Measurements from ENCODE around the gene CRYZ.

- TF ChIP-seq TAF1 (IDR thresholded peaks at IDR 0.05; ENCODE audit: low read depth, low read length) (no peak), POLR2AphosphoS5 (IDR thresholded peaks at IDR 0.05; ENCODE audit: low read depth, low read length) (no peak), POLR2A (IDR thresholded peaks at IDR 0.05; ENCODE audit: low read depth, low read length) (no peak), POU2F2 (IDR thresholded peaks at IDR 0.05; ENCODE audit: low read depth, low read length) (no peak), SPI1 (IDR thresholded peaks at IDR 0.05; ENCODE audit: low read depth, low read length) (no peak), PAX5 (IDR thresholded peaks at IDR 0.05; ENCODE audit: insufficient read depth, low read length, severe bottlenecking) (no peak)
Observed at GRCh38 chr1:74715806-74716205, 17.0 kb downstream of the CRYZ start.

All from GM12891 (cell line).